ENCODE results near the gene PIAS1. TPM values are rescaled to one million over a fixed set of nuclear protein-coding genes. Genes with fewer than 3 reads are reported as not detected.
"Not testable (repeated sequence)": the region's sequence is repeated elsewhere in the genome, so short reads cannot be mapped to it uniquely, and the experiment has no call there.

PIAS1 gene
- total RNA-seq, 1 donor from 2014 or later: 54.5 TPM

- no peak for DNase-seq (ENCODE audit: low spot score)
Observed at GRCh38 chr15:68183616-68184315, 129.7 kb downstream of the PIAS1 start.

- DNase-seq (ENCODE audit: low spot score): no peak
Observed at GRCh38 chr15:68184616-68185480, 130.7 kb downstream of the PIAS1 start.

- DNase-seq (ENCODE audit: low spot score): no peak
Observed at GRCh38 chr15:68186671-68187397, 132.7 kb downstream of the PIAS1 start.

- peak; percentile 80 for DNase-seq (ENCODE audit: low spot score)
Observed at GRCh38 chr15:68187559-68187958, 133.4 kb downstream of the PIAS1 start.

- no peak for DNase-seq (ENCODE audit: low spot score)
Observed at GRCh38 chr15:68188647-68189046, 134.5 kb downstream of the PIAS1 start.

GRCh38 chr15:68190048-68190447 lies 135.9 kb downstream of the PIAS1 start:
- no peak for DNase-seq (ENCODE audit: low spot score)

GRCh38 chr15:68191555-68191954 lies 137.4 kb downstream of the PIAS1 start:
- DNase-seq (ENCODE audit: low spot score): no peak

- no peak for DNase-seq (ENCODE audit: low spot score)
Observed at GRCh38 chr15:68192117-68192516, 138.0 kb downstream of the PIAS1 start.

- no peak for DNase-seq (ENCODE audit: low spot score)
Observed at GRCh38 chr15:68192804-68193486, 138.8 kb downstream of the PIAS1 start.

GRCh38 chr15:68195336-68196112 lies 141.4 kb downstream of the PIAS1 start:
- DNase-seq (ENCODE audit: low spot score): no peak

- DNase-seq (ENCODE audit: low spot score): no peak
Observed at GRCh38 chr15:68196445-68197169, 142.5 kb downstream of the PIAS1 start.

- DNase-seq (ENCODE audit: low spot score): no peak
Observed at GRCh38 chr15:68197170-68197492, 143.0 kb downstream of the PIAS1 start.

- DNase-seq (ENCODE audit: low spot score): peak; percentile 5
Observed at GRCh38 chr15:68197661-68198437, 143.7 kb downstream of the PIAS1 start.

- no peak for DNase-seq (ENCODE audit: low spot score)
Observed at GRCh38 chr15:68199340-68199739, 145.2 kb downstream of the PIAS1 start.

- DNase-seq (ENCODE audit: low spot score): no peak
Observed at GRCh38 chr15:68200016-68200861, 146.1 kb downstream of the PIAS1 start.

- DNase-seq (ENCODE audit: low spot score): no peak
Observed at GRCh38 chr15:68201153-68201878, 147.2 kb downstream of the PIAS1 start.

- DNase-seq (ENCODE audit: low spot score): no peak
Observed at GRCh38 chr15:68201879-68202261, 147.8 kb downstream of the PIAS1 start.

GRCh38 chr15:68202994-68203393 lies 148.9 kb downstream of the PIAS1 start:
- DNase-seq (ENCODE audit: low spot score): not testable (repeated sequence)
